ENCODE measurements around the gene ZC2HC1C. TPM values are rescaled to one million over a fixed set of nuclear protein-coding genes. Genes with fewer than 3 reads are reported as not detected.

The ZC2HC1C gene
- total RNA-seq, 1 experiment from 2014 or later: 1.4 TPM

DNA sequence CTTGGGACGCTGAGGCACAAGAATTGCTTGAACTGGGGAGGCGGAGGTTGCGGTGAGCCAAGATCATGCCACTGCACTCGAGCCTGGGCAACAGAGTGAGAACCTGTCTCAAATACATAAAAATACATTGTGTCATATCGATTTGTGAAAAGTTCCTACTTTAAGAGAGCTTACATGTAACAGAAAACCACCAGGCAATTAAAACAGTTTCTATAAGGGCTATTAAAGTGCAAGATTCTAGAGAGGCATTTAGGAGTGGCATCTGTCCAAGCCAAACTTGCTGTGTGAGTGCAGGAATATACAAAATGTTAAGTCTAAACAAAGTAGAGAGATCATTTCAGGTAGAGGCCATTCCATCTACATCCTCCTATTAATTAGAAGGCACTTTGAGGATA is 59.2 kb downstream of the ZC2HC1C start:
- no peak overlapping the region for H3T11ph ChIP-seq (ENCODE audit: low read length)
- H3K36me3 Mint-ChIP-seq (ENCODE audit: insufficient read depth in 1 of 3, low read depth in 3 of 3): peaks cover 7 to 15% (median 9%) of the 10 kb centered on the region in 3 experiments
- no peak overlapping the region for H3K4ac ChIP-seq (ENCODE audit: low read depth, low read length)
- H3K23ac ChIP-seq (ENCODE audit: insufficient read length, low read depth, low read length): no peak overlapping the region
- H3K79me2 ChIP-seq (ENCODE audit: insufficient read depth, low read length): no peaks in the 10 kb centered on the region
- no peak overlapping the region for H2BK5ac ChIP-seq (ENCODE audit: insufficient read length, low read length)
- no peaks in the 10 kb centered on the region for H3K9me3 ChIP-seq (ENCODE audit: control insufficient read depth, low read depth, low read length)
- no peak overlapping the region for H2BK20ac ChIP-seq (ENCODE audit: low read depth, low read length, poor library complexity, severe bottlenecking)
- no peak overlapping the region for H2AK5ac ChIP-seq (ENCODE audit: insufficient read length, low read length)
- no peak overlapping the region for H2BK12ac ChIP-seq (ENCODE audit: insufficient read length, low read depth, low read length)
- H3K18ac ChIP-seq (ENCODE audit: insufficient read length, low read depth, low read length): no peak overlapping the region
- H2BK15ac ChIP-seq (ENCODE audit: low read depth, low read length): no peak overlapping the region
- no peak overlapping the region for H3K4me2 ChIP-seq (ENCODE audit: insufficient read depth, insufficient read length, low read length)
- no peaks in the 10 kb centered on the region for H4K20me1 ChIP-seq (ENCODE audit: control insufficient read depth, insufficient read depth, insufficient read length)
- H2AFZ ChIP-seq (ENCODE audit: low read length): no peak overlapping the region
- H4K5ac ChIP-seq (ENCODE audit: insufficient read length, low read depth, low read length): no peak overlapping the region
- no peak overlapping the region for H3K4me3 Mint-ChIP-seq
- DNase-seq: no peak
- no peak overlapping the region for H3K27ac Mint-ChIP-seq
- no peak overlapping the region for H4K8ac ChIP-seq (replicated peaks; ENCODE audit: insufficient read length, low read depth, low read length)
- no peaks in the 10 kb centered on the region for H3K27me3 ChIP-seq (ENCODE audit: insufficient read depth, low read length)
- TF ChIP-seq, protein P1, sequence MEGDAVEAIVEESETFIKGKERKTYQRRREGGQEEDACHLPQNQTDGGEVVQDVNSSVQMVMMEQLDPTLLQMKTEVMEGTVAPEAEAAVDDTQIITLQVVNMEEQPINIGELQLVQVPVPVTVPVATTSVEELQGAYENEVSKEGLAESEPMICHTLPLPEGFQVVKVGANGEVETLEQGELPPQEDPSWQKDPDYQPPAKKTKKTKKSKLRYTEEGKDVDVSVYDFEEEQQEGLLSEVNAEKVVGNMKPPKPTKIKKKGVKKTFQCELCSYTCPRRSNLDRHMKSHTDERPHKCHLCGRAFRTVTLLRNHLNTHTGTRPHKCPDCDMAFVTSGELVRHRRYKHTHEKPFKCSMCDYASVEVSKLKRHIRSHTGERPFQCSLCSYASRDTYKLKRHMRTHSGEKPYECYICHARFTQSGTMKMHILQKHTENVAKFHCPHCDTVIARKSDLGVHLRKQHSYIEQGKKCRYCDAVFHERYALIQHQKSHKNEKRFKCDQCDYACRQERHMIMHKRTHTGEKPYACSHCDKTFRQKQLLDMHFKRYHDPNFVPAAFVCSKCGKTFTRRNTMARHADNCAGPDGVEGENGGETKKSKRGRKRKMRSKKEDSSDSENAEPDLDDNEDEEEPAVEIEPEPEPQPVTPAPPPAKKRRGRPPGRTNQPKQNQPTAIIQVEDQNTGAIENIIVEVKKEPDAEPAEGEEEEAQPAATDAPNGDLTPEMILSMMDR (conservative IDR thresholded peaks at IDR 0.05): no peak
- H3K56ac ChIP-seq (ENCODE audit: insufficient read length, low read depth, low read length): no peak overlapping the region
- H3K79me1 ChIP-seq (ENCODE audit: insufficient read depth, low read depth, low read length, poor library complexity, severe bottlenecking): no peaks in the 10 kb centered on the region
- H3K9me3 Mint-ChIP-seq: peaks cover 0 to 3% of the 10 kb centered on the region in 2 experiments; a peak in 2 of 5 replicates
- no peak overlapping the region for H3K14ac ChIP-seq (ENCODE audit: insufficient read depth, low read length)
- WGBS (ENCODE audit: extremely low coverage, insufficient read length, low lambda C conversion rate): no CpG with 5 or more reads among the region's 5 CpGs
- peaks cover 12 to 21% of the 10 kb centered on the region in 2 experiments for H3K4me1 Mint-ChIP-seq
- no peak overlapping the region for H4K91ac ChIP-seq (ENCODE audit: insufficient read length, low read depth, low read length)
- H3K9ac ChIP-seq (ENCODE audit: extremely low read depth, insufficient read length, low read length): no peak overlapping the region
- H3K27ac ChIP-seq (ENCODE audit: insufficient read length, low read depth, low read length): no peak overlapping the region
- H3K4me1 ChIP-seq (ENCODE audit: insufficient read depth, low read length): no peaks in the 10 kb centered on the region
- H3K27me3 Mint-ChIP-seq (ENCODE audit: low read depth): no peaks in the 10 kb centered on the region
- H3K23me2 ChIP-seq (ENCODE audit: insufficient read length, low read depth, low read length, poor library complexity, severe bottlenecking): peaks cover 2% of the 10 kb centered on the region
- no peak overlapping the region for H2BK120ac ChIP-seq (ENCODE audit: low read depth, low read length, poor library complexity, severe bottlenecking)

Other genes starting within 250 kb of the ZC2HC1C start
- gene PROX2, start 193.5 kb upstream of the ZC2HC1C start, total RNA-seq (2021): not detected in 2 replicates
- gene DLST, start 187.7 kb upstream of the ZC2HC1C start, total RNA-seq (2021): 116 and 120 TPM in 2 replicates
- gene RPS6KL1, start 146.4 kb upstream of the ZC2HC1C start, total RNA-seq (2021): 13.8 and 18.8 TPM in 2 replicates
- 2.3 and 2.8 TPM in 2 replicates for gene PGF, start 114.0 kb upstream of the ZC2HC1C start, total RNA-seq (2021)
- 48.3 and 53.4 TPM in 2 replicates for gene EIF2B2, start 66.7 kb upstream of the ZC2HC1C start, total RNA-seq (2021)
- 21.0 and 23.0 TPM in 2 replicates for gene MLH3, start 18.2 kb upstream of the ZC2HC1C start, total RNA-seq (2021)
- 15.5 and 18.9 TPM in 2 replicates for gene ACYP1, start 5.6 kb upstream of the ZC2HC1C start, total RNA-seq (2021)
- gene NEK9, start 57.4 kb downstream of the ZC2HC1C start, total RNA-seq (2021): 56.5 and 61.4 TPM in 2 replicates
- 176 and 180 TPM in 2 replicates for gene TMED10, start 107.0 kb downstream of the ZC2HC1C start, total RNA-seq (2021)
- 28.1 and 33.9 TPM in 2 replicates for gene FOS, start 209.2 kb downstream of the ZC2HC1C start, total RNA-seq (2021)